ENCODE results near the gene ERVMER34-1.

The ERVMER34-1 gene

DNA sequence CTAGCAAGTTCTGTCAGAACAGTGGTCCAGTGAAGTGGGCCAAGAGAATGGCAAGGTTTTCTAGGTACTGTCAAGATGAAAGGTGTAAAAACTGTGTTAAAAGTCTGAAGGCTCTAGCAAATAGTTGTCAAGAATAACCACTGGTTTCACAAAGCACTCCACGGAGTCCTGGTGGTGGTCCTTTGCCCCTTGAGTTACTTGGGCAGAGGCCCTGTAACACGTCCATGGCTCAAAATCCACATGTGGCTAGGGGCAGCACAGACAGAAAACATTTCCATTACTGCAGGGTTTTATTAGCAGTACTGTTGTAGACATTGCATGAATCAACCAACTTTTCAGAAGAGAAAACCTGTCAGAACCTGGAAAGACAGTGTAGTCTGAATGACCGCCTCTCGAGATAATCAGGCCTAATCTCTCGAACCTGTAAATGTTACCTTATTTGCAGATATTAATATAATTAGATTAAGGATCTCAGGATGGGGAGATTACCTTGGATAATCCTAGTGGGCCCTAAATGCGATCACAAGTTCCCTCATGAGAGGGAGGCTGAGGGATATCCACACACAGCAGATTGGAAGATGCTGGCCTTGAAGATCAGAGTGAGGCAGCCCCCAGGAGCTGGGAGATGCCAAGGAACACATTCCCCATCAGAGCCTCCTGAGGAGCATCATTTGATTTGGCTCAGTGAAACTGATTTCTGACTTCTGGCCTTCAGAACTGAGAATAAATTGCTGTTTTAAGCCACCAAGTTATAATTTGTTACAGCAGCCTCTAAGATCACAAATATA, 34.7 kb downstream of the ERVMER34-1 start:
- DNase-seq = no peak

- DNase-seq = no peak
These were observed 35.3 kb downstream of the ERVMER34-1 start for GRCh38 chr4:52715914-52716313.

DNA sequence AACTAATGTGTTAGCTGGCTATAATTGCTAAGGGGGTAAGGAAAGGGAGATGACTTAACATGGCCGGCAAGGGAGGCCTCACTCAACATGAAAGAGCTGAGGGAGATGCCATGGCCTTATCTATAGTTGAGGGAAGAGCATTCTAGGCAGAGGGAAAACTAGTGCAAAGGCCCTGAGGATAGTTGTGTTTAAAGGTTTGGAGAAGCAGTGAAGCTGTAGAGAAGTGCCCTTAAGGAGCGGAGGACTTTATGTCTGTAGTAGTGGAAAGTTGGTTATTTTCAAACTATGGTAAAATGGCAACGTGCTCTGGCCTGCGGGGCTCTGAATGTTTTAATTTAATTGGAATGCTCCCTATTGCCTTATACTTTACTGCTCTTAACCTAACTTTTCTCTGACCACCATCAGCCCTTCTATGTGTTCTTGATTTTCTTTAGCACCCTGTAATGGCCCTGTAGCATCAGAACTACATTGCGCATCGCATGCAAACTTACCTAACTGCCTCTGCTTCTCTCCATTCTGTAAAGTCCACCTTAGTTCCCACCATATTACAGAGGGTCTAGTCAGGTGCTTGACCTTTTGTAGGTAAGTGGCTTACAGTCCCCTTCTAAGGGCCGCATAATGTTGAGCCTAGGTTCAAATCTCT, 35.8 kb downstream of the ERVMER34-1 start:
- DNase-seq = no peak

DNA sequence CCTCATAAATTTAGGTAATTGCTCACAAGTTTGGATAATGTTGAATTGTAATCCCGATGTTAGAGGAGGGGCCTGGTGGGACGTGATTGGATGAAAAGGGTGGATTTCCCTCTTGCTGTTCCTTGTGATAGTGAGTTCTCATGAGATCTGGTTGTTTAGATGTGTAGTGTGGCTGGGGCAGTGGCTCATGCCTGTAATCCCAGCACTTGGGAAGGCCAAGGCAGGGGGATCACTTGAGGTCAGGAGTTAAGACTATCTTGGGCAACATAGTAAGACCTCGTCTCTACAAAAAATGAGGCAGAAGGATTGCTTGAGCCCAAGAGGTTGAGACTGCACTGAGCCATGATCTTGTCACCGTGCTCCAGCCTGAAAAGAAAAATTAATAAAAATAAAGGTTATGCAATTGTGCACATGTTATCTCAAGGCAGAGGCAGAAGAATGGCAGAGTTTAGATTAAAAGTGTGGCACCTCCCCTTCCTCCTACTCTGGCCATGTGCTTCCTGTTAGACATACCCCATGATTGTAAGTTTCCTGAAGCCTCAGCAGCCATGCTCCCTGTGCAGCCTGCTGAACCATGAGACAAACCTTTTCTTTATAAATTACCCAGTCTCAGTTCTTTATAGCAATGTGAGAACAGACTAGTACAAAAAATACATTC, 36.5 kb downstream of the ERVMER34-1 start:
- DNase-seq = no peak

DNA sequence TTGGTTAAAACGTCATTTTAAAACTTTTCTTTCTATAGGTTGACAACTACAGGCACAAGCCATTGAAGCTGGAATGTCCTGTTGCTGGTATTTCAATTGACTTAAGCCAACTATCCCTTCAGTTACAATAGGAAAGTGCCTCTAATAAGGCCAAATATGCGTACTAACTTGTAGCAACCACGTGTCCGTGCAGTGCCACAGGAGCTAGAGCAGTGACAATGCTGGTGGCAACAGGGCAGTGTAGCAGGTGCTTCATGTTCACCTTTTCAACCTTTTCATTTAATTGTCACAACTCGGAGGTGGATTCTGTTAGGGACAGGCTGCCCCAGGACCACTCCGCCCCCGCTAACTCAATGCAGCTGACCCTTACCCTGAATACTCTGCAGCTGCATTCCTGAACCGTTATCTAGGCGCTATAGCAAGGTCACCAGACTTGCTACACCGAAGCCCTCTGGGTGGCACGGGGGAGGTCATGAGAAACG, 37.7 kb downstream of the ERVMER34-1 start:
- DNase-seq = no peak

- DNase-seq = peak; percentile 99
These were observed 38.7 kb downstream of the ERVMER34-1 start for GRCh38 chr4:52712251-52713130.

DNA sequence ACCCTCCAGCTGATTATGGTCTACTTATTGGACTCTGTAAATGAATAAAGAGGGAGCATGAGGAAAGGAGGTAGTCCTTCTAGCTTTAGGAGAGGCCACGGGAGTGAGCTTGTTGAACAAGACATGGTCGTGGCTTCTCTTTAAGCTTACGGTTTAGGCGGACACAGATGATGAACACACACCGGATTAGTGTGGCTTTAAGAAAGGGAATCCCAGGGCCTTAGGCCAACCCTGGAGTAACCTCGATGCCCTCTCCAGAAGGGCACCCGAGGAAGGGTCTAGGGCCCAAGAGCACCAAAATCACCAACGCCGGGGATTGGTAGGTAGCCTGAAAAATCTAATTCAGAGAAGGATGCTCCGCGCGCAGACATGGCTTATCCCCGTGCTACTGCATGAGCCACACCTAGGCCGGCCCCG, 39.4 kb downstream of the ERVMER34-1 start:
- DNase-seq = no peak

DNA sequence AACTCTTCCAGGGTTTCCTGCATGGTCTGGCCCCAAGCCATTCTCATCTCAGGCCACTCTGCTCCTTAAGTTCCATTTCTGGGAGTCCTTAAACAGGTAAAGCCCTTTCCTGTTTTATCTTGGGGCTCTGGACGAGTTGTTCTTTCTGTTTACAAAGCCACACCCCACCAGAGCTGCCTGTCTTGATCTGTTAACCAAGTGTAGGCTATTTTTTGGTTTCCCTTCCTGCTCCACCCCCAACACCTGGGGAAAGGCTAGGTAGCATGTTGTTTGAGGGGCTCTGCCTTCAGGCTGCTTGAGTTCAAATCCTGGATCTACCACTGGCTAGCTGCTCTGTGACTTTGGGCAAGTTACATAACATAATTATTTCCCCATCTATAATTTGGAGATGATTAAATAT, 40.0 kb downstream of the ERVMER34-1 start:
- no peak for DNase-seq

DNA sequence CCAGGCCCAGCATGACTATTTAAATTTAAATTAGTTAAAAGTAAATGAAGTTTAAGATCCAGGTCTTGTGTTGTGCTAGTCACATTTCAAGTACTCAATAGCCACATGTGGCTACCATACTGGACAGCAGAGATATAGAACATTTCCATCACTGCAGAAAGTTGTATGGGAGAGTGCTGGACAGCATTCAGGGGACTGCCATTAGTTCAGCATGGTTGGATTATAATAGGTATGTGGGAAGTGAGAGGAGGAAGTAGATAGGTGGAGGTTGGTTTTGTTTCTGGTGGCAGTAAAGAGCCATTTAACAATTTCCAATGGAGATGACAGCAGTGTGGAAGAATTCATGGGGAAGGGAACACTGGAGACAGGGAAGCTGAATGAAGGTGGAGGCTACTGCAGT, 42.1 kb downstream of the ERVMER34-1 start:
- no peak for DNase-seq

DNA sequence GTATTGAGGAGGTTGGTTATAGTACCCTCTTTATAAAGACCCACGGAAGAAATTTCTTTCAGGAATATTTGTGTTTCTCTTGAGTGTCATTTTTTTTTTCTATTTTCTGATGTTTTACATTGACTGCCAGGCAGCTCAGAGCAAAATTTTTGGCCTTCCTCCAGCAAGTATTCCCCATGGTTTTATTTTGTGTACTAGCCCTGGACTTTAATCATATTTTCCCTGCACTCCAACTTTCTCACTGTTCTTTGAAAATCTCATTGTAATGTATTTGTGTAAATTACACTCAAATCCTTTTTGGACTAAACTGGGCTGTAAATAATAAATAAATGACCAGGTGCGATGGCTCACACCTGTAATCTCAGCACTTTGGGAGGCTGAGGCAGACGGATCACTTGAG, 46.6 kb downstream of the ERVMER34-1 start:
- no peak for DNase-seq

- DNase-seq = no peak
These were observed 47.1 kb downstream of the ERVMER34-1 start for GRCh38 chr4:52704133-52704532.

GRCh38 chr4:52701207-52701606, 50.0 kb downstream of the ERVMER34-1 start:
- DNase-seq = no peak

- no peak for DNase-seq
These were observed 56.3 kb downstream of the ERVMER34-1 start for GRCh38 chr4:52694936-52695335.

DNA sequence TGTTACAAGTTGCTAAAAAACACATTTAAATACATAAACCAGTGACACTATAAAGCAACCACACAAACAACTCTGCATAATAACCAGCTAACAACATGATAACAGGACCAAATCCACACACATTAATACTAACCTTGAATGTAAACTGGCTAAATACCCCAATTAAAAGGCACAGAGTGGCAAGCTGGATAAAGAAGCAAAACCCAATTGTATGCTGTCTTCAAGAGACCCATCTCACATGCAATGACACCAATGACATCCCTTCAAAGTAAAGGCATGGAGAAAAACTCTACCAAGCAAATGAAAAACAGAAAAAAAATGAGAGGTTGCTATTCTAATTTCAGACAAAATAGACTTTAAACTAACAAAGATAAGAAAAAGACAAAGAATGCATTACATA, 57.7 kb downstream of the ERVMER34-1 start:
- no peak for DNase-seq
